HG02885 (cell line): ENCODE data around the gene SNX8.
"Not testable (repeated sequence)": the region's sequence is repeated elsewhere in the genome, so short reads cannot be mapped to it uniquely, and the experiment has no call there.

Experiments
- ATAC-seq: cut with Tn5 transposase; IDR thresholded peaks from one replicate; pipeline ENCODE4 v1.9.1; 2021; ENCODE audit warnings: mild to moderate bottlenecking; ENCODE audit not compliant: unreplicated experiment, poor library complexity

SNX8 gene

DNA sequence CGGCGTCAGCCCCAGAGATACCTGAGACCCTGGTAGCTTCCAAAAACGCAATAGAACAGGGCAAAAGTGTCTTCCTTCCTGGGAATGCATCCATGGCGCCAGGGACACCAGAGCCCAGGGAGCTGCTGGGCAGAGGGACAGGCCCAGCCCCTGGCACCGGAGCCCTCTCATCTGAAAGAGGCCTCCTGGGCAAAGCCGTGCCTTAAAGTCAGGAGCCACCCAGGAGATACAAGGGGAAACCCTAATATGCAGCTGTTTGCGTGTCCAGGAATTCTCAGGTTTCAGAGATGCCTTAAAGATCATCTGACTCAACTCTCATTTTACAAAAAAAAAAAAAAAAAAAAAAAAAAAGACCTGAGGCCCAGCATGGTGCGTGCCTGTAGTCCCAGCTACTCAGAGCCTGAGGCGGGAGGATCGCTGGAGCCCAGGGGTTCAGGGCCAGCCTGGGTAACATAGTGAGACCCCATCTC is 44.2 kb downstream of the SNX8 start:
- ATAC-seq: no peak

DNA sequence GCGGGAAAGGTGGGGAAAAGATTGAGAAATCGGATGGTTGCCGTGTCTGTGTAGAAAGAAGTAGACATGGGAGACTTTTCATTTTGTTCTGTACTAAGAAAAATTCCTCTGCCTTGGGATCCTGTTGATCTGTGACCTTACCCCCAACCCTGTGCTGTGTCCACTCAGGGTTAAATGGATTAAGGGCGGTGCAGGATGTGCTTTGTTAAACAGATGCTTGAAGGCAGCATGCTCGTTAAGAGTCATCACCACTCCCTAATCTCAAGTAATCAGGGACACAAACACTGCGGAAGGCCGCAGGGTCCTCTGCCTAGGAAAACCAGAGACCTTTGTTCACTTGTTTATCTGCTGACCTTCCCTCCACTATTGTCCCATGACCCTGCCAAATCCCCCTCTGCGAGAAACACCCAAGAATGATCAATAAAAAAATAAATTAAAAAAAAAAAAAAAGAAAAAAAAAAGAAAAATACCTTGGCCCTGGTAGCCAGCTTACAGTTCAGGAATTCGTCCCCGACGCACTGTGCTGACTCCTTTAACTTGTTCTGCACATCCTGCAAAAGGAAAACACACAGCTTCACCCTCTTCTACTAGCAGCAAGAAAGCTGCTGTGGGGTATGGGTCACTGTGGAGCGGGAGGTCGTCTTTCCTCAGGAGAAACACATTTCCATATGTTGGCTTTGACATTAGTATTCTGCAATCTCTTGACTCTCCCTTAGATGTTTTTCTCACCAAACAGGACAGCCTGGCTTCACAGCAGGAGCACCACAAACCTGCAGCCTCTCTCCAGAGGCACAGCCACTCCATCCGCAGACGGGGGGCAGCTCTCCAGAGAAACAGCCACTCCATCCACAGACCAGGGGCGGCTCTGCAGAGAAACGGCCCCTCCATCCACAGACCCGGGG is 44.9 kb downstream of the SNX8 start:
- not testable (repeated sequence) for ATAC-seq

DNA sequence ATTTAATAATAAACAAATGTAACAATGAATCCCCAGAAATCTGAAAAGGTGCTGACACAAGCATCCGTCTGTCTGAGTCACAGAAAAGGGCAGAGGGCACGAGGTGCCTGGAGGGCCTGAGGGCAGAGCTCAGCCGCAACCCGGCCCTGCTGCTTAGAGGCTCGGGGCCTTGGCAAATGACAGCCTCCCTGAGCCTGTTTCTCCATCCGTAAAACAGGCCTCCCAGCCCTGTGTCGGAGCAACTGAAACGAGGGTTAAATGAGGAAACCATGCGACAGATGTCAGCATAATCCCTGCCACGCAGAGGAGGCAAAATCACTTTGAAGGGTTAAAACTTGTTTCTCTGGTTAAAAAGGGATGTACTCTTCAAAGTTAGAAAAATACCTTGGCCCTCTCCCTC is 47.3 kb downstream of the SNX8 start:
- no peak for ATAC-seq

DNA sequence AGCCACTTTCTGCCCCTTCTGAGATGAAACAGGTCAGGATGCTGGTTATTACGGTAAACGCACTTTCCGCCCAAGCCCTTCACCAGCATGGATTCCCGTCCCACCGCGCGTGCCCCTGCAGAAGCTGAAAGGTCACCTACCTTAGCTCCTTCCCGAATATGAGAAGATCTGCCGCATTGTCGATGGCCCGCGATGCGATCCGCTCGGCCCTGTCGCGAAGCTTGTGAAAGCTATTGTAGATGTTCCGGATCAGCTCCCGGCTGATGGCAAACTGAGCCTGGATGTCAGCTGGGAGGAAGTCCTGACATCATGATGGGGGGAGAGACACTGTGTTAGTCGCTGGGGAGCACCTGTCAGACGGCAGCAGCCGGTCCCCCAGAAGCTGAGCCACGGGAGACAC is 50.1 kb downstream of the SNX8 start:
- no peak for ATAC-seq

DNA sequence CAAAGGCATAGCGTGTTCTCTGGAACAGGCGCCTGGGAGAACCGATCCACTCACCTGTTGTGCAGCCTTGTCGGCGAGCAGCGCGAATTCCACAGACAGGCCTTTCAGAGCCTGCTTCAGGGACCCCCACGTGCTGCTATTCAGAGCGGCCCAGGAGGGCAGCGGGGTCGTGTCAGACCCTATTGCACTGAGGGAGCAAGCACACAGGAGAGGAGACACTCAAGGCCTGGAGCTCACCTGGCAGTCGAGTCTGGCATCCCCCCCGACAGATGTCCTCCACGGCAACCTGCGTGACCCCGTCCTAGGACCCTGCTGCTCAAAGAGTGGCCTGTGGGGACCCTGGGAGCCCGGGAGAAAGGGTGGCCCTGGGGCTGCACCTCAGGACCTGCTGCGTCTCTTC is 51.1 kb downstream of the SNX8 start:
- no peak for ATAC-seq

DNA sequence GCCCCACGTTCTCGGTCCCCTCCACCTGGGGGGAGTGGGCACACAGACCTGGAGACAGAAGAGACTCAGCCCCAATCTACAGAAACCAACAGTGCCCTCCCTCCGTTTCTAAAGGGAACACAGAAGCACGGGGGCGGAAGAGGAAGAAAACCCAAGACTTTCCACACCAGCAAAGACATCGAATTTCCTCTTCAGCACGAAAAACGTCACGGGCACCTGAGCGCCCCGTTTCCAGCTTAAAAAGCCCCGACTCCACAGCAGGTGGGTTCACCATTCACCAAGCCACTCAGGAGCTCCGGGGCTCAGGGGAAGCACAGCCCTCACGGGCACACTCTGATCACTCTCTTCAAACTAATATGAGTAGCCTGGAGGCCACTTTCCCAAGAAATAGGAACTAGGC is 52.6 kb downstream of the SNX8 start:
- no peak for ATAC-seq

DNA sequence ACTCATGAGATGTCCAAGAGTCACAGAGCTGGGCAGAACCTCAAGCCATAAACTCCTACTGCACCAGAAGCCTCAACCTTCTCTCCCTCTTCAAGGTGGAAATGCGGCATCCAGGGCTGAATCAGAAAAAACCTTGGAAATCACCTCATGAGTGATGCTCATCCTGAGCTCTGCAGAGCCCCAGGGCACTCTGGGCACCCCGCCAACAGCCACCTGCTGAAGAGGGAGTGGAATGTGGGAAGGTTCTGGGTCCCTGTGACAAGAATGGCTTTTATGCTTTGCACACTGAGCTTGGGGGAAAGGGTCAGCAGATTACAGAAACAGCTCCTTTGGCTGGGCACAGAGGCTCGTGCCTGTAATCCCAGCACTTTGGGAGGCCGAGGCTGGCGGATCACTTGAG is 53.4 kb downstream of the SNX8 start:
- ATAC-seq: no peak

DNA sequence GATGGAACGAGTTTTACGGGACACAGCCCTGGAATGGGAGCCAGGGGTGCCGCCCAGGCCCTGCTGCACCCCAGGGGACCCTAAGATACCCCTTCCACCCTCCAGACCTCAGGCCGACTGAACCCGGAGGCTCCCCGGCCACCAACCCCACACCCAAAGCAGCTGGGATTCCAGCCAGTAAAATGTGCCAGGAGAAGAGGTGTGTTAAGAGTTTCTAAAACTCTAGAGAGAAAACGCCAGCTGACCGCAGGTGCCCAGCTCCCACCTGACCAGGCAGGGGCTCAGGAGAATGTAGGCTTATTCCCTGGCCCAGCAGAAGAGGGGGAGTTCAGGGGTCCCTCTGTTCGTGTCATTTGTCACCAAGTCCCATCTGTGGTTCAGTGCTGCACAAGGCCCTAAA is 54.8 kb downstream of the SNX8 start:
- ATAC-seq: no peak

DNA sequence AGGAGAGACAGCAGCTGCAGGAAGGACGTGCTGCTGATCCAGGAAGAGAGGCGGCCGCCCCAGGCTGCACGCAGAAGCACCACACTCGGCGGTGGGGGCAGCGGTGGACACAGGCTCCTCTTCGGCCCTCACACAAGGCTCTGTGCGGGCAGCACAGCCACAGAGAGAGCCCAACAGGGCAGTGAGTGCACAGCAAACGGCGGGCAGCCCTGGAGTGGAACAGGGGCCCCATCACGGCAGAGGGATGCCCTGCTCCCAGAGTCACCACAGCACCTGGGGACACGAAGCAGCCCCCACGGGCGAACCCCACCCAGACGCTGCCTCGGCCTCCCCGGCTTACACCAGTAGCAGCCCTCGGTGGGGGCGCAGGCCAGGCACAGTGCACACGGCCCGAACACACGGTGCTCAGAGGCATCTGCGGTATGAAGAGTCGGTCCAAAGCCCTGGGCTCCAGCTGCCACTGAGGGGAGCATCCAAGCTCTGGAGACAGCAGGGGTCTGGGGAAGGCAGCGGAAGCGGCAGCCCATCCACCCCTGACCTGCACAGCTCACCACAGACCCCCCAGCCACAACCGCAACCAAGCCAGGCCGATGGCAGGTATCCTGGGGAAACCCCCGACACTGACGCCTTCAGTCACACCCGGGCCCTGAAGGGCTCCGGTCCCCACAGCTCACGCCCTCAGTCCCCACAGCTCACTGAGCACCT is 55.4 kb downstream of the SNX8 start:
- ATAC-seq: peak; percentile 87

DNA sequence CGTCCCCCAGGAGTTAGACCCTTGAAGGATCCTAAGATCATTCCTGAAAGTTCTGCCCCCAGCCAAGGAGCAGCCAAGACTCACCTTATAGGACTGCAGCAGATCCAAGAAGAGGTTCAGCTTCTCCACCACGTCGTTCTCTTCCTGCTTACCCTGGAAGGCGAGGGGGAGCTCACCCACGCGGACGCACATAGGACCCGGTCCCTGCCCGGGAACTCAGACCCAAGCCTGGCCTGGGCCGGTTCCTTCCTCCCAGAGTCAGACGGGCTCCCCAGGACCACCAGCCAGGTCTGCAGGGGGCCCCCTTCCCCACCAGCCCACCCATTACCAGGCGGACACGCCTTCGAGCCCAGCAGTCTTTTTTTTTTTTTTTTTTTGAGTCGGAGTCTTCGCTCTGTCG is 56.6 kb downstream of the SNX8 start:
- no peak for ATAC-seq

DNA sequence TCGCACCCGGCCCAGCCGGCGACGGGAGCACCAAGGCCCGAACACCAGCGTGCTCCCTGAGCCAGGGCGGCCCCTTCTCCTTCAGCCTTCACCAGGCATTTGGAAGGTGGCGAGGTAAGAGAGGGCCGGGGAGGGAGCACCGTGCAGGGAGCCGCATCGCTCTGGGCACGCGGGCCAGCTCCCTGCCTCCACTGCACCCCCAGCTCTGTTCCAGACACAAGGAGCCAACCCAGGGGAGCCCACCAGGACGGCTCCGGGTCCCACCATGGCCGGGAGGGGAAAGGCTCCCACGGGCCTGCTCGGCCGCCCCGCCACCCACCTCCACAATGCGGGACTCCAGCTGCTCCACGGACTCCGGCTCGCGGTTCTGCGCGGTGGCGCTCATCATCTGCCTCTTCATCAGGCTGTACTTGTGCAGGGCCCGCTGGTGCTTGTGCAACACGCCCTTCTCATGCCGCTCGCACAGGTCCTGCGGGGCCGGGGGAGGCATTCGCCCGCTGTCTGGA is 57.1 kb downstream of the SNX8 start:
- ATAC-seq: no peak

DNA sequence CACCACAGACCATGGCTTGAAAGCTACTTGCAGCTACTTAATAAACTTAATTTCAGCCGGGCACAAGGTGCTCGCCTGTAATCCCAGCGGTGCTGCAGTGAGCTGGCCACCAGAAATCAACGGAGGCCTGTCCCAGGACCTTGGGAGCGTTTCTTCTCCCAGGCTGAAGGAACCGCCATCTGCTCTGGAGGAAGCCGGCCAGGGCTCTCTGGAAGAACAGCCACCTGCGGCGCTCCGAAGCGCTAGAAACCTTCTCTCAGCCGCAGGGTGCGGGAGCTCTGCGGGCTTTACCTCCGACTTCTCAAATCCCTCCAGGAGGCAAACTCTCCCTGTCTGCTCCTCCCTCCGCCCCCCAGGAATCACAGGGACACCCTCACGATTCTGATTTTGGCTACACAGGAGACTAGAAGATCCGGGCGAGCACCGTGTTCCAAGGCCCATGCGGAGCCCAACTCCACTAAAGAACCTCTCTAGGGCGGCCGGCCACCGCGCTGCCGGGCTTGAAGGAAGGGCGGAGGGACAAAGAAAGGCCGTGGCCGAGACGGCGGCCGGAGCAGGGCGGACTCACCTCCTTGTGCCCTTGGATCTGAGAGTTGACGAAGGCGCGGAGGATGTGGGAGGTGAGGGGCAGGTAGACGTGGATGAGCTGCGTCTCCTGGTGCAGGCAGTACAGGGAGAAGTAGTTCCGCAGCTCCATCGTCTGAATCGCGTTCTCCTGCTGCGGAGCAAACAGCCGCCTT is 57.8 kb downstream of the SNX8 start:
- no peak for ATAC-seq

DNA sequence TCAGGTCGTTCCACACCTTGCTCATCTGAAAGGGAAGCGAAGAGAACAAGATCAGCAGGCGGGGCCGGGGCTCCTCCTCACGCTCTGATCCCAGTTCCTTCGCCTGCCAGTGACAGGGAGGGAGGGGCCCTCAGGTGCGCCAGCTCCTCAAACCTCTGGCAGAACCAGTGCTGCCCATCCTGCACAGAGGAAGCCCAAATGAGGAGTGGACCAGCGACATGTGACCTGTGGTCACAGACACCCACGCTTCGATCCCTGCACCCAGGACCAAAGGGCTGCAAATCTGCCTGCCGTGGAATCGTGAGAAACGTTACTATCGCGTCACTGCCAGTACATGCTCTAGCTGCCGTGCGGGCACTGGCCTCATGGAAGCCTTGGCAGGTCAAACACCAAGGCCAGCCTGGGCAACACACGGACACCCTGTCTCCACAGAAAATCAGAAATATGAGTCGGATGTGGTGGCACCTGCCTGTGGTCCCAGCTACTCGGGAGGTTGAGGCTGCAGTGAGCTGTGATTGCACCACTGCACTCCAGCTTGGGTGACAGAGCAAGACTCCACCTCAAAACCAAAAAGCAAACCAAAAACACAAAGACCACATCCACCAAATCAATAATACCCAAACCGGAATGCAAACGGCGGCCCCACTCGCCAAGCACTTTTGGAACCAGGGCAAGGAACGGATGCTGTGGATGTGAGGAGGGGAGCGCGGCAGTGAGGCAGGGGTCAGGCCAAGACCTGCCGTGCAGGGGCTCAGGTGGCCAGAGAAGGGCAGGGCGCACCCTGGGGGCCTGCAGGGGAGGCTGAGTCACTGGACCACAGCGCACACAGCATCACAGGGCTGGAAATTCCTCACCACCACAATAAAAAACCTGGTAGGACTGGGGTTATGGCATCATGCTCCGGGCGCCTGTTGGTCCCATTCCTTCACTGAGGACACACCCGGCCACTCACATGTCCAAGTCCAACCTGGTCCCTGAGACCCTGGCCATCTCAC is 58.8 kb downstream of the SNX8 start:
- ATAC-seq: no peak

DNA sequence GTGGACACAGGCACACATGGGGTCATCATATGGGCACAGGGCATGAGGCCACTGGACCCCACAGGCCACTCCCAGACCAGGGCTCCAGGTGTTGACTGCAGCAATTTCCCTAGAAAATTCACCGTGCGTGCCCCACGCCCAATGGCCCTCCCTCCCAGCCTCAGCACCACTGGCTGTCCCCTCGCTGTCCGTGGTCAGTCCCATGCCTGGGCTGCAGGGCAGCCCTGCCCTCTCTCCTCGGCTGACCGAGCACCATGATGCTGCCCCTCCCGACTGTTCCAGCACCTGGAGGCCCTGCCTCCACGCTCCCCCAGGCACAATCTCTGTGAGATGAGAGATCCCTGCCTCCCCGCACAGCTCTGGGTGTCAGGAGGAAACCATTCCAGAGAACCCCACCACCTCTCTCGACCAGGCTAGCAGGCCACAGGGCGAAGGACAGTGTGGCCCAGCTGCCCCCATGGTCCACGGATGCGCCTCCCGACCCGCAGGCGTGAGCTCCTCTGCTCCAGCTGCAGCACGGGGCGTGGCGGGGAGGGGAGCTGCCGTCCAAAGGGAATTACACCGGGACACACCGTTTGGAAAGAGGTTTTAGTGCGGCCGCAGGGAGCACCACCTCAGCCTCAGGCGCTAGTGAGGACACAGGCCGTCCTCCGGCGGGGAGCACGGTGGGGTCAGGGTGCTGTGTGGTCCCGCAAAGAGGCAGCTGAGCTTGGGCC is 59.7 kb downstream of the SNX8 start:
- ATAC-seq: no peak

DNA sequence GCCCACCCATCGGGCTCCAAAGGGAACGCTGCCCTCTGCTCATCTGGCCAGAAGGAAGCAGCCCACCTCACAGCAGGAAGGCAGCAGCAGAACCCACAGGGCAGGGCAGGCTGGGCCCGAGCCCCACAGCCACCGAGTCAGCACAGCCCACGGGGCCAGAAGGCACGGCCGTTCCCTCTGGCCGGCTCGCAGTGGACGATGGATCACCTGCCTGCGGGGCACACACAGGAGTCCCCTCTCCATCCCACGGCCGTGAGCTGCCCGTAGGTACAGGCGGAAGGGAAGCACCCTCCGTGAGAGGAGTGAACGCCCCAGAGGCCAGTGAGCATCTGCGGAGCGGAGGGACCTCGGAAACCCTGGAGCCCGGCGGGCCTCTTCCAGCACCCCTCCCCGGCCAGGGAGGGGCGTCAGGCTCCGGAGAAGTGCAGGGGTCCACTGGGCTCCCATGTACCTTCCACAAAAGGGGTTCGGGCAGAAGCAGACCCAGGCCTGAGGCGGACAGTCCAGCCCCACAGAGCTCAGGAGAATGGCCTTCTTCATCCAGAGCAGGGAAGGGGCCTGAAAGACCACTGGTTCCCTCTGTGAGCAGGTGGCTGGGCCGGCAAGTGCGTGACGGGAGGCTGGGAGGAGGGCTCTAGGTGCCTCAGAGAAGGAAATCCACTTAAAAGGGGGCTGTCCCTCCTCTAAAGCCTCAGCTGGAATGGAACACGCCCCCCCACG is 60.6 kb downstream of the SNX8 start:
- ATAC-seq: no peak

DNA sequence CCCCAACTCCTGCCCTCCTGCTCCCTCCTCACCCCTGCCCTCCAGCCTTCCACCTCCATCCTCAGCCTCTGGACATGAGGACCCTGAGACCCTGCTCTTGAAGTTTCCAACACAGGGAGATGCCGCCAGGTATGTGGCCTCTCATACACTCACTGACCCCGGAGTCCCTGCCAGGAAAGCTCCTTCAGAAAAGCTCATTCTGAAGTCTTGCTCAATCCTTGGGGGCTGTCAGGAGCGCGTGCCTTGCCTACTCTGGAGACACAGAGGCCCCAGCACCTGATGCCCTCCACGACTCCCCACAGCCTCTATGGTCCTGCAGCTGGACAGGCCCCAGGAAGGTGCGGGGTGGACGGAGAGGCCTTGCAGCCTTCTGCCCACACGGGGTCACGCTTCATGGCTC is 61.2 kb downstream of the SNX8 start:
- no peak for ATAC-seq

DNA sequence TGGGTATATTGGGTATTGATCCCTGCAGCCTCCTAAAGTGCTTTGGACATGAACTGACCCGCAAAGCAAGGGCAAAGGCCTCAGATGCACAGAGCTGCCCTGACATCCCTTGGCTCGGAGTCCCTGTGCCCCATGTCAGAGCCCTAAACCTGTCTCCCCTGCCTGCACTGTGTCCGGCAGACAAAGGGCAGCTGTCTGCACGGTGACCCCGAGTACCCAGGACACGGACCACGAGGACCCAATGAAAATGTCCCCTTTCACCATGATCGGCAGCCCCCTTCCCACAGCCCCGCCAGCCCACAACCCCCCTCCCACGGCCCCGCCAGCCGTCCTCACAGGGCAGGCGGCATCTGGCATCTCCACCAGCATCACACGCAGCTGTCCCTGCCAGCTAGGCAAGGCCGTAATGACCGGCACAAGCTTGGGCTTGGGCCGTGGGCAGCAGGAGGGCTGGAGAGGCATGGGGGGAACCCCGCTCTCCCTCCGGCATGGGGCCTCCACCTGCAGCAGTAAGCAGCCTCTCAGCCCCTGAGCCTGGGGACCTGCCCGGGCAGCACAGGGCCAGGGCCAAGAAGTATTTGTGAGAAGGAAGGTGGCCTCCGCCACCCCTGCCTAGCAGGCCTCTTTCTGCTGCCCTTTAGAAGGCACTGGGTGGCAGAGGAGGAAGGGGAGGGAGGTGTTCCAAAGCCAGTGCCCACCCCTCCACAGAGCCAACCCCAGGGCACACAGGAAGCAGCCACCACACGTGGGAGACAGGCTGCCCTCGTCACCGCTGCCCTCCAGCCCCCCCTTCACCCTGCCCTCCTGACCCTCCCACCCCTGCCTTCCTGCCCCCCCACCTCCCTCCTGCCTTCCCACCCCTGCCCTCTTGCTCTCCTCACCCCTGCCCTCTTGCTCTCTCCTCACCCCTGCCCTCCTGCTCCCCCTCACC is 62.1 kb downstream of the SNX8 start:
- ATAC-seq: no peak
